Progenitor cell of endocrine pancreas (in vitro differentiated cells): ENCODE results near the gene OR10G4. TPM values are rescaled to one million over a fixed set of nuclear protein-coding genes. Genes with fewer than 3 reads are reported as not detected.
"Not testable (repeated sequence)": the region's sequence is repeated elsewhere in the genome, so short reads cannot be mapped to it uniquely, and the experiment has no call there.

Experiments used
- DNase-seq: peaks from one replicate; pipeline ENCODE4 v3.0.0; 2021; ENCODE audit warnings: low spot score; ENCODE audit not compliant: unreplicated experiment
- H3K27ac Mint-ChIP-seq: 2 replicates; pipeline ENCODE4 v1.8.0; 2021; ENCODE audit warnings: mild to moderate bottlenecking, moderate library complexity, mixed read lengths
- H3K27me3 Mint-ChIP-seq: 2 replicates; pipeline ENCODE4 v1.8.0; 2021; ENCODE audit warnings: mixed read lengths
- H3K36me3 Mint-ChIP-seq: 2 replicates; pipeline ENCODE4 v1.8.0; 2022; ENCODE audit warnings: mixed read lengths; ENCODE audit not compliant: insufficient read depth
- H3K4me1 Mint-ChIP-seq: 2 replicates; pipeline ENCODE4 v1.8.0; 2021; ENCODE audit warnings: low read depth, mixed read lengths
- H3K4me3 Mint-ChIP-seq: 2 replicates; pipeline ENCODE4 v1.8.0; 2021; ENCODE audit warnings: low read depth, mild to moderate bottlenecking, moderate library complexity, mixed read lengths
- H3K9me3 Mint-ChIP-seq: 2 replicates; pipeline ENCODE4 v1.8.0; 2021; ENCODE audit warnings: low read depth, mixed read lengths
- CTCF ChIP-seq: fragments of 200-600 bp; sonication (generic); IDR thresholded peaks from one replicate; pipeline ENCODE4 v1.5.0; 2021; ENCODE audit warnings: antibody characterized with exemption, mild to moderate bottlenecking; ENCODE audit not compliant: unreplicated experiment
- total RNA-seq: library from RNA; stranded (reverse); gene quantifications from 2 replicates; pipeline ENCODE4 v1.2.1, GENCODE V29; 2021

Gene OR10G4
- total RNA-seq, 1 donor from 2014 or later, result not detected

- H3K9me3 Mint-ChIP-seq, result no peaks in the 10 kb centered on the region
- no peak within 1 kb of the TSS for H3K4me3 Mint-ChIP-seq
- H3K27me3 Mint-ChIP-seq, result no peaks in the 10 kb centered on the region
- no peak for DNase-seq
- no peak within 1 kb of the TSS for H3K27ac Mint-ChIP-seq
- no peaks in the 10 kb centered on the region for H3K4me1 Mint-ChIP-seq
- H3K36me3 Mint-ChIP-seq, result no peaks in the 10 kb centered on the region
- no peak for TF ChIP-seq CTCF
Observed at GRCh38 chr11:123995119-123995518, 17.7 kb upstream of the OR10G4 start, which contains the start of gene OR10G6. Gene OR10G6 (minus strand): TSS chr11:123995161. CDS start chr11:123995161, 0 bp downstream.

- not testable (repeated sequence) for H3K27me3 Mint-ChIP-seq, H3K36me3 Mint-ChIP-seq, DNase-seq, H3K9me3 Mint-ChIP-seq, H3K4me3 Mint-ChIP-seq, H3K4me1 Mint-ChIP-seq, H3K27ac Mint-ChIP-seq
Observed at GRCh38 chr11:124015837-124016236, 3.0 kb downstream of the OR10G4 start.

- TF ChIP-seq CTCF, result no peak
- Mint-ChIP-seq H3K27ac (no peak within 1 kb of the TSS), H3K4me1 (no peaks in the 10 kb centered on the region), H3K36me3 (no peaks in the 10 kb centered on the region), H3K4me3 (no peak within 1 kb of the TSS), H3K27me3 (no peaks in the 10 kb centered on the region), H3K9me3 (no peaks in the 10 kb centered on the region)
- DNase-seq, result no peak
Observed at GRCh38 chr11:124026498-124026897, 13.7 kb downstream of the OR10G4 start, which contains the start of gene OR10G8. Gene OR10G8 (plus strand): TSS chr11:124026798. CDS start chr11:124029623, 2,825 bp downstream.

GRCh38 chr11:124036666-124037065, 23.9 kb downstream of the OR10G4 start:
- Mint-ChIP-seq H3K4me3 (no peak overlapping the region), H3K27ac (no peak overlapping the region)
- no peak for TF ChIP-seq CTCF

GRCh38 chr11:124039557-124039956, 26.8 kb downstream of the OR10G4 start:
- TF ChIP-seq CTCF, result no peak
- no peak overlapping the region for H3K4me3 Mint-ChIP-seq
- no peaks in the 10 kb centered on the region for H3K4me1 Mint-ChIP-seq
- no peak for DNase-seq
- H3K36me3 Mint-ChIP-seq, result no peaks in the 10 kb centered on the region
- no peak overlapping the region for H3K27ac Mint-ChIP-seq
- no peaks in the 10 kb centered on the region for H3K27me3 Mint-ChIP-seq
- no peaks in the 10 kb centered on the region for H3K9me3 Mint-ChIP-seq

More at GRCh38 chr11:124036666-124037065, 23.9 kb downstream of the OR10G4 start:
- no peak for DNase-seq
- no peaks in the 10 kb centered on the region for H3K27me3 Mint-ChIP-seq
- no peaks in the 10 kb centered on the region for H3K36me3 Mint-ChIP-seq
- no peaks in the 10 kb centered on the region for H3K9me3 Mint-ChIP-seq
- H3K4me1 Mint-ChIP-seq, result no peaks in the 10 kb centered on the region

- Mint-ChIP-seq H3K4me3 (no peak within 1 kb of the TSS), H3K9me3 (no peaks in the 10 kb centered on the region), H3K4me1 (no peaks in the 10 kb centered on the region), H3K36me3 (no peaks in the 10 kb centered on the region), H3K27ac (no peak within 1 kb of the TSS), H3K27me3 (no peaks in the 10 kb centered on the region)
- no peak for TF ChIP-seq CTCF
- no peak for DNase-seq
Observed at GRCh38 chr11:124041254-124041653, 28.5 kb downstream of the OR10G4 start, which contains the start of gene OR10G7. Gene OR10G7 (minus strand): TSS chr11:124041325. CDS start chr11:124039001, 2,324 bp downstream.
